Transverse colon (tissue), 4 donors: ENCODE data around the gene LHFPL6.

ENCODE experiments used
- CTCF ChIP-seq, 5 experiments: fragments of 200-600 bp in 3 of 5; fragments of 450-650 bp in 2 of 5; sonication (generic) in 3 of 5; IDR thresholded peaks; 1 replicate in 2 of 5; 2 replicates in 3 of 5; pipeline ENCODE4 v1.5.1; 2016 to 2017; ENCODE audit warnings: antibody characterized with exemption in 5 of 5, inconsistent platforms in 3 of 5, mild to moderate bottlenecking in 2 of 5, moderate library complexity in 1 of 5
- POLR2A ChIP-seq: fragments of 450-650 bp; IDR thresholded peaks from one replicate; pipeline ENCODE4 v1.6.1; 2016; ENCODE audit warnings: antibody characterized with exemption, mild to moderate bottlenecking, moderate library complexity
- POLR2AphosphoS5 ChIP-seq, 3 donors: sonication (generic); formaldehyde crosslinking; IDR thresholded peaks; one replicate each; pipeline ENCODE4 v1.6.1; 2016; ENCODE audit warnings: antibody characterized with exemption in 3 of 3

- TF ChIP-seq CTCF (IDR thresholded peaks at IDR 0.05) = no peak
- TF ChIP-seq POLR2A = no peak
- TF ChIP-seq POLR2AphosphoS5 (IDR thresholded peaks at IDR 0.05) = no peak
Observed at GRCh38 chr13:39603424-39603947, 493 bp upstream of the LHFPL6 start.
